ENCODE results near the gene RERE.
A peak's percentile ranks its signal among the peaks of the same experiment; 100 is the strongest.

The RERE gene

GRCh38 chr1:8423692-8424538, 393.5 kb downstream of the RERE start:
- Histone ChIP-seq H3K4me1 (ENCODE audit: control insufficient read depth in 2 of 2, insufficient read depth in 1 of 2, low read depth in 1 of 2, low read length in 2 of 2) (peaks cover 22 to 45% of the 10 kb centered on the region in 2 donors), H3K18ac (ENCODE audit: low read length) (peak overlapping the region; percentile 91), H2BK12ac (ENCODE audit: low read length) (no peak overlapping the region), H3K9me3 (replicated peaks in 1 of 2; ENCODE audit: control insufficient read depth in 2 of 2, insufficient read depth in 1 of 2, low read depth in 1 of 2, low read length in 2 of 2) (no peaks in the 10 kb centered on the region), H3K4me3 (ENCODE audit: low read length in 2 of 2) (peak overlapping the region; percentile 84 to 89), H2BK5ac (ENCODE audit: low read length) (peak overlapping the region; percentile 91), H3K14ac (ENCODE audit: low read length) (peak overlapping the region; percentile 17), H3K36me3 (replicated peaks in 1 of 2; ENCODE audit: control insufficient read depth in 2 of 2, insufficient read depth in 2 of 2, low read length in 2 of 2) (peaks cover 0 to 33% of the 10 kb centered on the region in 2 donors), H2BK120ac (ENCODE audit: low read depth, low read length) (no peak overlapping the region), H2BK15ac (ENCODE audit: low read length) (no peak overlapping the region), H3K9ac (ENCODE audit: low read depth, low read length, poor library complexity) (peak overlapping the region; percentile 87), H3K27ac (replicated peaks; ENCODE audit: low read length) (peak overlapping the region; percentile 97), H4K8ac (ENCODE audit: low read depth, low read length) (no peak overlapping the region), H3K79me1 (ENCODE audit: low read depth, low read length) (peaks cover 2% of the 10 kb centered on the region), H2AFZ (ENCODE audit: low read length) (peak overlapping the region; percentile 87), H3K4ac (ENCODE audit: low read length) (no peak overlapping the region), H3K4me2 (ENCODE audit: insufficient read depth, low read length, poor library complexity, severe bottlenecking) (peak overlapping the region; percentile 56), H3K27me3 (ENCODE audit: control insufficient read depth in 3 of 3, insufficient read depth in 3 of 3, low read depth in 1 of 3, low read length in 3 of 3) (no peaks in the 10 kb centered on the region), H3K23ac (ENCODE audit: low read depth, low read length, poor library complexity) (peak overlapping the region; percentile 33), H4K91ac (ENCODE audit: low read depth, low read length, poor library complexity) (no peak overlapping the region), H2AK5ac (ENCODE audit: low read depth, low read length) (no peak overlapping the region)
- DNase-seq (ENCODE audit: low spot score): peak; percentile 75
- no CpG with 5 or more reads among the region's 79 CpGs for WGBS, 2 donors (ENCODE audit: extremely low coverage in 2 of 2, insufficient read length in 2 of 2, insufficient replicate concordance in 1 of 2)

- no peak overlapping the region for H2BK12ac ChIP-seq (ENCODE audit: low read length)
- no peaks in the 10 kb centered on the region for H3K27me3 ChIP-seq (ENCODE audit: control insufficient read depth in 3 of 3, insufficient read depth in 3 of 3, low read depth in 1 of 3, low read length in 3 of 3)
- peaks cover 0 to 40% of the 10 kb centered on the region in 2 donors for H3K36me3 ChIP-seq (replicated peaks in 1 of 2; ENCODE audit: control insufficient read depth in 2 of 2, insufficient read depth in 2 of 2, low read length in 2 of 2)
- H2BK5ac ChIP-seq (ENCODE audit: low read length): peak overlapping the region; percentile 91
- H3K9ac ChIP-seq (ENCODE audit: low read depth, low read length, poor library complexity): peak overlapping the region; percentile 74
- peaks cover 27 to 45% of the 10 kb centered on the region in 2 donors for H3K4me1 ChIP-seq (ENCODE audit: control insufficient read depth in 2 of 2, insufficient read depth in 1 of 2, low read depth in 1 of 2, low read length in 2 of 2)
- H3K27ac ChIP-seq (replicated peaks; ENCODE audit: low read length): peak overlapping the region; percentile 97
- peaks cover 2% of the 10 kb centered on the region for H3K79me1 ChIP-seq (ENCODE audit: low read depth, low read length)
- H2BK15ac ChIP-seq (ENCODE audit: low read length): no peak overlapping the region
- H4K8ac ChIP-seq (ENCODE audit: low read depth, low read length): no peak overlapping the region
- H2AFZ ChIP-seq (ENCODE audit: low read length): peak overlapping the region; percentile 74
- H4K91ac ChIP-seq (ENCODE audit: low read depth, low read length, poor library complexity): no peak overlapping the region
- peak overlapping the region; percentile 81 for H2AK5ac ChIP-seq (ENCODE audit: low read depth, low read length)
- H3K18ac ChIP-seq (ENCODE audit: low read length): peak overlapping the region; percentile 88
- no peak overlapping the region for H3K23ac ChIP-seq (ENCODE audit: low read depth, low read length, poor library complexity)
- H3K4me2 ChIP-seq (ENCODE audit: insufficient read depth, low read length, poor library complexity, severe bottlenecking): peak overlapping the region; percentile 56
- no CpG with 5 or more reads among the region's 33 CpGs for WGBS, 2 donors (ENCODE audit: extremely low coverage in 2 of 2, insufficient read length in 2 of 2, insufficient replicate concordance in 1 of 2)
- H2BK120ac ChIP-seq (ENCODE audit: low read depth, low read length): no peak overlapping the region
- peak overlapping the region; percentile 58 for H3K14ac ChIP-seq (ENCODE audit: low read length)
- DNase-seq (ENCODE audit: low spot score): no peak
- no peaks in the 10 kb centered on the region for H3K9me3 ChIP-seq (replicated peaks in 1 of 2; ENCODE audit: control insufficient read depth in 2 of 2, insufficient read depth in 1 of 2, low read depth in 1 of 2, low read length in 2 of 2)
- H3K4ac ChIP-seq (ENCODE audit: low read length): no peak overlapping the region
- H3K4me3 ChIP-seq (ENCODE audit: low read length in 2 of 2): peak overlapping the region; percentile 84 to 89
Measured at GRCh38 chr1:8423269-8423691, 394.2 kb downstream of the RERE start.

- H3K4me1 ChIP-seq (ENCODE audit: control insufficient read depth in 2 of 2, insufficient read depth in 1 of 2, low read depth in 1 of 2, low read length in 2 of 2): peaks cover 31 to 45% of the 10 kb centered on the region in 2 donors
Measured at GRCh38 chr1:8422510-8423268, 394.8 kb downstream of the RERE start.

GRCh38 chr1:8421721-8422120, 395.7 kb downstream of the RERE start:
- peaks cover 2% of the 10 kb centered on the region for H3K79me1 ChIP-seq (ENCODE audit: low read depth, low read length)
- H3K4me1 ChIP-seq (ENCODE audit: control insufficient read depth in 2 of 2, insufficient read depth in 1 of 2, low read depth in 1 of 2, low read length in 2 of 2): peaks cover 32 to 45% of the 10 kb centered on the region in 2 donors
- no peak overlapping the region for H3K14ac ChIP-seq (ENCODE audit: low read length)
- no peak overlapping the region for H3K4me2 ChIP-seq (ENCODE audit: insufficient read depth, low read length, poor library complexity, severe bottlenecking)
- no peak overlapping the region for H2AFZ ChIP-seq (ENCODE audit: low read length)
- H2BK5ac ChIP-seq (ENCODE audit: low read length): no peak overlapping the region
- no peak for DNase-seq (ENCODE audit: low spot score)
- H2BK15ac ChIP-seq (ENCODE audit: low read length): no peak overlapping the region
- no peak overlapping the region for H2BK120ac ChIP-seq (ENCODE audit: low read depth, low read length)
- no peak overlapping the region for H2AK5ac ChIP-seq (ENCODE audit: low read depth, low read length)
- no peak overlapping the region for H3K27ac ChIP-seq (replicated peaks; ENCODE audit: low read length)
- no CpG with 5 or more reads among the region's 6 CpGs for WGBS, 2 donors (ENCODE audit: extremely low coverage in 2 of 2, insufficient read length in 2 of 2, insufficient replicate concordance in 1 of 2)
- no peak overlapping the region for H3K23ac ChIP-seq (ENCODE audit: low read depth, low read length, poor library complexity)
- H4K8ac ChIP-seq (ENCODE audit: low read depth, low read length): no peak overlapping the region
- H2BK12ac ChIP-seq (ENCODE audit: low read length): no peak overlapping the region
- H3K9me3 ChIP-seq (replicated peaks in 1 of 2; ENCODE audit: control insufficient read depth in 2 of 2, insufficient read depth in 1 of 2, low read depth in 1 of 2, low read length in 2 of 2): no peaks in the 10 kb centered on the region
- H3K36me3 ChIP-seq (replicated peaks in 1 of 2; ENCODE audit: control insufficient read depth in 2 of 2, insufficient read depth in 2 of 2, low read length in 2 of 2): peaks cover 0 to 51% of the 10 kb centered on the region in 2 donors
- peak overlapping the region in 1 of 2 donors; percentile 84 for H3K4me3 ChIP-seq (ENCODE audit: low read length in 2 of 2)
- H3K4ac ChIP-seq (ENCODE audit: low read length): no peak overlapping the region
- no peak overlapping the region for H3K9ac ChIP-seq (ENCODE audit: low read depth, low read length, poor library complexity)
- no peak overlapping the region for H4K91ac ChIP-seq (ENCODE audit: low read depth, low read length, poor library complexity)
- no peak overlapping the region for H3K18ac ChIP-seq (ENCODE audit: low read length)
- H3K27me3 ChIP-seq (ENCODE audit: control insufficient read depth in 3 of 3, insufficient read depth in 3 of 3, low read depth in 1 of 3, low read length in 3 of 3): no peaks in the 10 kb centered on the region

More at GRCh38 chr1:8422510-8423268, 394.8 kb downstream of the RERE start:
- H3K4me2 ChIP-seq (ENCODE audit: insufficient read depth, low read length, poor library complexity, severe bottlenecking): peak overlapping the region; percentile 56
- peak overlapping the region; percentile 88 for H3K18ac ChIP-seq (ENCODE audit: low read length)
- peak overlapping the region; percentile 84 to 89 for H3K4me3 ChIP-seq (ENCODE audit: low read length in 2 of 2)
- H3K27me3 ChIP-seq (ENCODE audit: control insufficient read depth in 3 of 3, insufficient read depth in 3 of 3, low read depth in 1 of 3, low read length in 3 of 3): no peaks in the 10 kb centered on the region
- no peak for DNase-seq (ENCODE audit: low spot score)
- H2AK5ac ChIP-seq (ENCODE audit: low read depth, low read length): no peak overlapping the region
- H3K9ac ChIP-seq (ENCODE audit: low read depth, low read length, poor library complexity): peak overlapping the region; percentile 84
- no peak overlapping the region for H3K23ac ChIP-seq (ENCODE audit: low read depth, low read length, poor library complexity)
- H3K9me3 ChIP-seq (replicated peaks in 1 of 2; ENCODE audit: control insufficient read depth in 2 of 2, insufficient read depth in 1 of 2, low read depth in 1 of 2, low read length in 2 of 2): no peaks in the 10 kb centered on the region
- H4K91ac ChIP-seq (ENCODE audit: low read depth, low read length, poor library complexity): no peak overlapping the region
- H2BK120ac ChIP-seq (ENCODE audit: low read depth, low read length): no peak overlapping the region
- H2BK12ac ChIP-seq (ENCODE audit: low read length): no peak overlapping the region
- H3K79me1 ChIP-seq (ENCODE audit: low read depth, low read length): peaks cover 2% of the 10 kb centered on the region
- peak overlapping the region; percentile 91 for H2BK5ac ChIP-seq (ENCODE audit: low read length)
- H2AFZ ChIP-seq (ENCODE audit: low read length): peak overlapping the region; percentile 74
- no peak overlapping the region for H3K4ac ChIP-seq (ENCODE audit: low read length)
- WGBS, 2 donors (ENCODE audit: extremely low coverage in 2 of 2, insufficient read length in 2 of 2, insufficient replicate concordance in 1 of 2): no CpG with 5 or more reads among the region's 19 CpGs
- no peak overlapping the region for H3K14ac ChIP-seq (ENCODE audit: low read length)
- H3K27ac ChIP-seq (replicated peaks; ENCODE audit: low read length): peak overlapping the region; percentile 97
- no peak overlapping the region for H4K8ac ChIP-seq (ENCODE audit: low read depth, low read length)
- peaks cover 0 to 41% of the 10 kb centered on the region in 2 donors for H3K36me3 ChIP-seq (replicated peaks in 1 of 2; ENCODE audit: control insufficient read depth in 2 of 2, insufficient read depth in 2 of 2, low read length in 2 of 2)
- H2BK15ac ChIP-seq (ENCODE audit: low read length): no peak overlapping the region

All from neuronal stem cell (in vitro differentiated cells).